Endothelial cell of umbilical vein (primary cell): ENCODE data around the gene RFWD3. TPM values are rescaled to one million over a fixed set of nuclear protein-coding genes. Genes with fewer than 3 reads are reported as not detected.

Source experiments
- BruUV-seq: library from RNA; stranded (reverse); fragments of 400-500 nt; replicated peaks from 2 replicates; lab custom pipeline; 2021; lab: Mats Ljungman, UMichigan
- CTCF ChIA-PET: fragments of 300-600, 350-600 bp; sonication (Branson Sonifier 250); formaldehyde crosslinking; loops from one replicate; lab custom pipeline; 2021; ENCODE audit warnings: antibody characterized with exemption, inconsistent platforms; lab: Charles Lee
- POLR2A ChIA-PET: fragments of 300-600, 350-600 bp; sonication (Branson Sonifier 250); formaldehyde crosslinking; loops from one replicate; lab custom pipeline; 2021; ENCODE audit warnings: antibody characterized with exemption, inconsistent platforms; lab: Charles Lee
- DNase-seq: peaks from one replicate; pipeline ENCODE4 v3.0.0-alpha.2; 2011; ENCODE audit warnings: low read depth, low spot score
- FAIRE-seq: peaks from 2 replicates; lab custom pipeline; 2011; peaks lifted over from hg19 to GRCh38; lab: Jason Lieb, UNC
- H2AFZ ChIP-seq: 2 replicates; pipeline ENCODE4 v1.6.0; 2012; ENCODE audit warnings: low read depth, low read length, control low read depth, inconsistent platforms
- H3K27ac ChIP-seq: 2 replicates; pipeline ENCODE4 v1.5.1; 2011; ENCODE audit warnings: low read depth, mild to moderate bottlenecking, control low read depth, low read length, moderate library complexity; ENCODE audit not compliant: insufficient read depth
- H3K27me3 ChIP-seq, 2 experiments: 2 replicates each; pipeline versions ENCODE4 v1.6.0 to v1.6.1; 2011; ENCODE audit warnings: low read length in 2 of 2, mixed read lengths in 1 of 2; ENCODE audit not compliant: control insufficient read depth in 2 of 2, insufficient read depth in 2 of 2
- H3K36me3 ChIP-seq, 2 experiments: 2 replicates in 1 of 2; 3 replicates in 1 of 2; pipeline ENCODE4 v1.5.1; 2011; ENCODE audit warnings: low read length in 2 of 2, mild to moderate bottlenecking in 1 of 2, moderate library complexity in 1 of 2; ENCODE audit not compliant: control insufficient read depth in 2 of 2, insufficient read depth in 2 of 2; ENCODE audit errors: extremely low read depth in 1 of 2
- H3K4me1 ChIP-seq: 3 replicates; pipeline ENCODE4 v1.5.1; 2011; ENCODE audit warnings: mild to moderate bottlenecking, low read length; ENCODE audit not compliant: control insufficient read depth, insufficient read depth; ENCODE audit errors: extremely low read depth
- H3K4me2 ChIP-seq: 2 replicates; pipeline ENCODE4 v1.6.1; 2011; ENCODE audit warnings: low read length, control low read depth, mixed read lengths; ENCODE audit not compliant: insufficient read depth
- H3K4me3 ChIP-seq, 3 experiments: fragments of 200-600 bp in 1 of 3; sonication (generic), shearing (Covaris generic) in 1 of 3; replicated peaks in 1 of 3; 2 replicates each; pipeline ENCODE4 v1.5.1; 2011 to 2016; ENCODE audit warnings: control low read depth in 3 of 3, low read length in 3 of 3, mild to moderate bottlenecking in 2 of 3, inconsistent platforms in 1 of 3, low read depth in 1 of 3, moderate library complexity in 1 of 3; ENCODE audit not compliant: insufficient read depth in 1 of 3
- H3K79me2 ChIP-seq: 2 replicates; pipeline ENCODE4 v1.6.0; 2012; ENCODE audit warnings: low read length, inconsistent platforms; ENCODE audit not compliant: control insufficient read depth, insufficient read depth
- H3K9ac ChIP-seq: replicated peaks from 2 replicates; pipeline ENCODE3; 2011; ENCODE audit warnings: low read length, control low read depth; ENCODE audit not compliant: insufficient read depth; ENCODE audit errors: extremely low read depth
- H3K9me1 ChIP-seq: replicated peaks from 3 replicates; pipeline ENCODE4 v1.6.0; 2011; ENCODE audit warnings: mild to moderate bottlenecking, low read length; ENCODE audit not compliant: control insufficient read depth, insufficient read depth; ENCODE audit errors: extremely low read depth
- H3K9me3 ChIP-seq: replicated peaks from 2 replicates; pipeline ENCODE4 v1.5.1; 2012; ENCODE audit warnings: low read length, inconsistent platforms; ENCODE audit not compliant: control insufficient read depth, insufficient read depth
- H4K20me1 ChIP-seq: replicated peaks from 2 replicates; pipeline ENCODE3; 2011; ENCODE audit warnings: mild to moderate bottlenecking, low read length; ENCODE audit not compliant: control insufficient read depth, insufficient read depth; ENCODE audit errors: extremely low read depth
- EZH2 ChIP-seq: IDR thresholded peaks from 2 replicates; pipeline ENCODE4 v1.6.1; 2012; ENCODE audit warnings: borderline replicate concordance, low read depth, mild to moderate bottlenecking, moderate library complexity, low read length, inconsistent platforms; ENCODE audit not compliant: severe bottlenecking
- FOS ChIP-seq: IDR thresholded peaks from 2 replicates; pipeline ENCODE4 v1.6.1; 2011; ENCODE audit warnings: mild to moderate bottlenecking, low read length, moderate library complexity, borderline replicate concordance; ENCODE audit not compliant: insufficient read depth
- GATA2 ChIP-seq: IDR thresholded peaks from 2 replicates; pipeline ENCODE4 v1.7.0; 2011; ENCODE audit warnings: low read depth, mild to moderate bottlenecking, moderate library complexity, mixed read lengths, low read length; ENCODE audit not compliant: insufficient read length, insufficient read depth
- JUN ChIP-seq: IDR thresholded peaks from 2 replicates; pipeline ENCODE4 v1.6.1; 2011; ENCODE audit warnings: borderline replicate concordance, low read depth; ENCODE audit not compliant: insufficient read length, insufficient read depth
- MYC ChIP-seq: IDR thresholded peaks from one replicate; pipeline ENCODE4 v1.6.1; 2011; ENCODE audit warnings: mild to moderate bottlenecking, low read depth, low read length
- POLR2A ChIP-seq: IDR thresholded peaks from 2 replicates; pipeline ENCODE4 v1.6.1; 2012; ENCODE audit warnings: low read depth, mild to moderate bottlenecking, control low read depth, low read length
- dilution Hi-C: fragments of 300-500 bp; cut with MboI; formaldehyde crosslinking; loops from one replicate; pipeline ENCODE4 v1.15.0; 2019; ENCODE audit warnings: low sequenced_read_pairs; ENCODE audit not compliant: extremely low pct_ligation_motif_present
- intact Hi-C: fragments of 100-400 bp; cut with micrococcal nuclease; formaldehyde crosslinking; loops from one replicate; pipeline ENCODE4 v1.10.0; 2022
- polyA plus RNA-seq, 4 experiments: library from polyadenylated mRNA; depleted of rRNA in 3 of 4; stranded (reverse) in 3 of 4; unstranded in 1 of 4; fragments of >200 nt; gene quantifications; 2 replicates each; pipeline versions ENCODE4 v1.2.1 to v1.2.3, GENCODE V29; 2011 to 2012; ENCODE audit warnings: missing spikeins in 1 of 4
- total RNA-seq: library from RNA; stranded (reverse); gene quantifications from 2 replicates; pipeline ENCODE4 v1.2.3, GENCODE V29; 2021
- TF ChIP-seq, protein P1 (sequence below), 2 donors: IDR thresholded peaks; 1 replicate in 1 of 2; 2 replicates in 1 of 2; pipeline ENCODE4 v1.5.1; 2011; ENCODE audit warnings: low read length in 2 of 2, mild to moderate bottlenecking in 2 of 2, moderate library complexity in 2 of 2, control low read depth in 1 of 2, inconsistent platforms in 1 of 2, low read depth in 1 of 2; ENCODE audit not compliant: insufficient read depth in 1 of 2; ENCODE audit errors: extremely low read depth in 1 of 2
- TF ChIP-seq, protein P2 (sequence below): IDR thresholded peaks from 2 replicates; pipeline ENCODE4 v1.6.1; 2011; ENCODE audit not compliant: insufficient read depth, insufficient read length

Gene RFWD3
- total and polyA plus RNA-seq, 2 donors (not counting 3 experiments of a cell fraction or from before 2014, with no cell fraction given), result 27.3 to 51.6 TPM

GRCh38 chr16:74641969-74642368 lies 24.7 kb downstream of the RFWD3 start:
- Histone ChIP-seq H3K36me3 (peaks cover 17 to 20% of the 10 kb centered on the region in 2 experiments), H3K27ac (no peak overlapping the region), H3K9ac (no peak overlapping the region), H3K9me1 (no peaks in the 10 kb centered on the region), H3K9me3 (no peaks in the 10 kb centered on the region), H2AFZ (no peak overlapping the region), H3K4me1 (no peaks in the 10 kb centered on the region), H3K4me2 (no peak overlapping the region), H3K27me3 (no peaks in the 10 kb centered on the region), H3K4me3 (no peak overlapping the region), H3K79me2 (peaks cover 3% of the 10 kb centered on the region), H4K20me1 (no peaks in the 10 kb centered on the region)
- no TSS peak for BruUV-seq
- intact Hi-C loops (no loop called here), dilution Hi-C loops (no loop called here)
- FAIRE-seq, result no peak
- ChIA-PET POLR2A (interaction anchor here (0.6 to 0.7 kb wide), 2 partner anchors 26 to 35 kb away, joined by 3 to 6 read pairs; partner anchors contain the start of gene GLG1), CTCF (interaction anchor here (0.8 to 3.3 kb wide), 3 partner anchors 9 to 220 kb away, joined by 3 to 17 read pairs (median 4); no protein-coding TSS in a partner anchor)
- no peak for TF ChIP-seq GATA2
- TF ChIP-seq EZH2, result no peak
- TF ChIP-seq POLR2A, result no peak
- no peak for TF ChIP-seq FOS
- TF ChIP-seq, protein P1, sequence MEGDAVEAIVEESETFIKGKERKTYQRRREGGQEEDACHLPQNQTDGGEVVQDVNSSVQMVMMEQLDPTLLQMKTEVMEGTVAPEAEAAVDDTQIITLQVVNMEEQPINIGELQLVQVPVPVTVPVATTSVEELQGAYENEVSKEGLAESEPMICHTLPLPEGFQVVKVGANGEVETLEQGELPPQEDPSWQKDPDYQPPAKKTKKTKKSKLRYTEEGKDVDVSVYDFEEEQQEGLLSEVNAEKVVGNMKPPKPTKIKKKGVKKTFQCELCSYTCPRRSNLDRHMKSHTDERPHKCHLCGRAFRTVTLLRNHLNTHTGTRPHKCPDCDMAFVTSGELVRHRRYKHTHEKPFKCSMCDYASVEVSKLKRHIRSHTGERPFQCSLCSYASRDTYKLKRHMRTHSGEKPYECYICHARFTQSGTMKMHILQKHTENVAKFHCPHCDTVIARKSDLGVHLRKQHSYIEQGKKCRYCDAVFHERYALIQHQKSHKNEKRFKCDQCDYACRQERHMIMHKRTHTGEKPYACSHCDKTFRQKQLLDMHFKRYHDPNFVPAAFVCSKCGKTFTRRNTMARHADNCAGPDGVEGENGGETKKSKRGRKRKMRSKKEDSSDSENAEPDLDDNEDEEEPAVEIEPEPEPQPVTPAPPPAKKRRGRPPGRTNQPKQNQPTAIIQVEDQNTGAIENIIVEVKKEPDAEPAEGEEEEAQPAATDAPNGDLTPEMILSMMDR (IDR thresholded peaks at IDR 0.05; ENCODE audit: extremely low read depth in 1 of 2, insufficient read depth in 1 of 2, low read depth in 1 of 2, low read length in 2 of 2), result no peak
- TF ChIP-seq, protein P2, sequence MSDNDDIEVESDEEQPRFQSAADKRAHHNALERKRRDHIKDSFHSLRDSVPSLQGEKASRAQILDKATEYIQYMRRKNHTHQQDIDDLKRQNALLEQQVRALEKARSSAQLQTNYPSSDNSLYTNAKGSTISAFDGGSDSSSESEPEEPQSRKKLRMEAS, result no peak
- TF ChIP-seq JUN, result no peak
- TF ChIP-seq MYC, result no peak
- no peak for DNase-seq
